ENCODE results near the gene NEDD4L. TPM values are rescaled to one million over a fixed set of nuclear protein-coding genes. Genes with fewer than 3 reads are reported as not detected.

NEDD4L gene
- total and polyA plus RNA-seq, 4 experiments from 2014 or later: 2.8 to 4.1 (median 3.8) TPM

GRCh38 chr18:58190842-58191530 is 147.0 kb downstream of the NEDD4L start:
- Histone ChIP-seq H3K4me3 (ENCODE audit: low read length in 2 of 2) (no peak overlapping the region), H3K27me3 (ENCODE audit: insufficient read depth, low read length) (no peaks in the 10 kb centered on the region), H3K4me1 (ENCODE audit: insufficient read depth, low read length) (no peaks in the 10 kb centered on the region), H3K9me3 (ENCODE audit: control insufficient read depth in 1 of 2, low read length in 2 of 2) (no peaks in the 10 kb centered on the region), H3K36me3 (ENCODE audit: insufficient read depth, low read length) (no peaks in the 10 kb centered on the region), H3K27ac (ENCODE audit: low read depth, low read length) (no peak overlapping the region)
- H3K27me3 Mint-ChIP-seq: peaks cover 3 to 7% of the 10 kb centered on the region in 2 donors
- POLR2A ChIA-PET (ENCODE audit: partially characterized antibody): no interaction called here
- no peaks in the 10 kb centered on the region for H3K36me3 Mint-ChIP-seq
- H3K9me3 Mint-ChIP-seq: no peaks in the 10 kb centered on the region
- intact Hi-C loops (cut with micrococcal nuclease): no loop called here
- H3K4me1 Mint-ChIP-seq: peaks cover 6 to 16% (median 12%) of the 10 kb centered on the region in 4 donors
- H3K4me3 Mint-ChIP-seq: no peak overlapping the region
- CTCF ChIA-PET (ENCODE audit: partially characterized antibody): interaction anchor here (2.1 kb wide), 1 partner anchor 10 kb away, joined by 17 read pairs; no protein-coding TSS in a partner anchor
- no peak overlapping the region for H3K27ac Mint-ChIP-seq
- no peak for DNase-seq

DNA sequence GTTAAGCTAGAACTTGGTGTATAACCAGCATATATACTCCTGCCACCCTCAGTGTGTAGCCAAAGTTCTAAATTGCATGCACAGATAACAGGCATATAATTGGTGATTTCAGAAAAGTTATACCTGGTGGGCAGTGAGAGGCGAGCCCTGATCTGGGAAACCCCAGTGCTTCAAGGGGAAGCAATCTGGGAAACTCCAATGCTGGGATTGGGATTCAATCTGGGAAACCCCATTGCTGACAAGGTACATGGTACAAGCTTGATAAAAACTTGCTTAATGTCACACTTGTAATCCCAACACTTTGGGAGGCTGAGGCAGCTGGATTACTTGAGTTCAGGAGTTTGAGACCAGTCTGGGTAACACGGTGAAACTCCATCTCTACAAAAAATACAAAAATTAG is 147.6 kb downstream of the NEDD4L start:
- H3K9me3 Mint-ChIP-seq: no peaks in the 10 kb centered on the region
- peaks cover 6 to 23% (median 14%) of the 10 kb centered on the region in 4 donors for H3K4me1 Mint-ChIP-seq
- ChIA-PET POLR2A (ENCODE audit: partially characterized antibody) (no interaction called here), CTCF (ENCODE audit: partially characterized antibody) (interaction anchor here (2.1 kb wide), 1 partner anchor 10 kb away, joined by 17 read pairs; no protein-coding TSS in a partner anchor)
- Histone ChIP-seq H3K4me3 (ENCODE audit: low read length in 2 of 2) (no peak overlapping the region), H3K9me3 (ENCODE audit: control insufficient read depth in 1 of 2, low read length in 2 of 2) (no peaks in the 10 kb centered on the region), H3K27ac (ENCODE audit: low read depth, low read length) (no peak overlapping the region), H3K27me3 (ENCODE audit: insufficient read depth, low read length) (no peaks in the 10 kb centered on the region), H3K36me3 (ENCODE audit: insufficient read depth, low read length) (no peaks in the 10 kb centered on the region), H3K4me1 (ENCODE audit: insufficient read depth, low read length) (no peaks in the 10 kb centered on the region)
- peaks cover 3 to 7% of the 10 kb centered on the region in 2 donors for H3K27me3 Mint-ChIP-seq
- H3K27ac Mint-ChIP-seq: no peak overlapping the region
- H3K36me3 Mint-ChIP-seq: no peaks in the 10 kb centered on the region
- intact Hi-C loops (cut with micrococcal nuclease): no loop called here
- no peak overlapping the region for H3K4me3 Mint-ChIP-seq
- DNase-seq: no peak

- intact Hi-C loops (cut with micrococcal nuclease): no loop called here
- DNase-seq: no peak
- Histone ChIP-seq H3K4me3 (ENCODE audit: low read length in 2 of 2) (no peak overlapping the region), H3K27ac (ENCODE audit: low read depth, low read length) (no peak overlapping the region), H3K9me3 (ENCODE audit: control insufficient read depth in 1 of 2, low read length in 2 of 2) (no peaks in the 10 kb centered on the region), H3K36me3 (ENCODE audit: insufficient read depth, low read length) (no peaks in the 10 kb centered on the region), H3K4me1 (ENCODE audit: insufficient read depth, low read length) (no peaks in the 10 kb centered on the region), H3K27me3 (ENCODE audit: insufficient read depth, low read length) (no peaks in the 10 kb centered on the region)
- POLR2A ChIA-PET (ENCODE audit: partially characterized antibody): no interaction called here
- peaks cover 3 to 7% of the 10 kb centered on the region in 2 donors for H3K27me3 Mint-ChIP-seq
- H3K4me1 Mint-ChIP-seq: peaks cover 6 to 27% (median 14%) of the 10 kb centered on the region in 4 donors
- H3K4me3 Mint-ChIP-seq: no peak overlapping the region
- no peaks in the 10 kb centered on the region for H3K9me3 Mint-ChIP-seq
- no peak overlapping the region for H3K27ac Mint-ChIP-seq
- H3K36me3 Mint-ChIP-seq: no peaks in the 10 kb centered on the region
- CTCF ChIA-PET (ENCODE audit: partially characterized antibody): interaction anchor here (1.5 to 2.7 kb wide), 3 partner anchors 9 to 11 kb away, joined by 3 to 15 read pairs (median 6); no protein-coding TSS in a partner anchor
Measured at GRCh38 chr18:58192519-58192918, 148.5 kb downstream of the NEDD4L start.

DNA sequence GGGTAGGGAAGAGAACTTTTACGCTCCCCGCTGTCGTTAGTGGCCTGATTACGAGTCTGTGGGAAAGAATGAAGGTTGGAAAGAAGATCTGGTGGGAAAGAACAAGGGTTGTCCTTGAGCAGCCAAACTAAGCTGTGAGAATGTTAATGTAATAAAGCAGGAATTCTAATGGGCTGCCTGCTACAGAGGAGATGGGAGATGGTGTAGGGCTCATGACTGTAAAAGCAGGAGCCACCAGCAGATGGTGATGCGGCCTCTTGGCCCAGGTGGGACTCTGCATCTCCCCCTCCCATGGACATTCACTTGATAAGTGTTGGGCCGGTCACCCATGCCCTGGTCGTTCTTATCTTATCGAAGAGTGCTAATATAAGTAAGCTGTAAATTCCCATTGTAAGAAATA is 150.0 kb downstream of the NEDD4L start:
- Histone ChIP-seq H3K4me1 (ENCODE audit: insufficient read depth, low read length) (no peaks in the 10 kb centered on the region), H3K27ac (ENCODE audit: low read depth, low read length) (no peak overlapping the region), H3K4me3 (ENCODE audit: low read length in 2 of 2) (no peak overlapping the region), H3K27me3 (ENCODE audit: insufficient read depth, low read length) (no peaks in the 10 kb centered on the region), H3K36me3 (ENCODE audit: insufficient read depth, low read length) (no peaks in the 10 kb centered on the region), H3K9me3 (ENCODE audit: control insufficient read depth in 1 of 2, low read length in 2 of 2) (no peaks in the 10 kb centered on the region)
- H3K27me3 Mint-ChIP-seq: peaks cover 3 to 7% of the 10 kb centered on the region in 2 donors
- peak overlapping the region in 1 of 7 donors; percentile 15 for H3K27ac Mint-ChIP-seq
- POLR2A ChIA-PET (ENCODE audit: partially characterized antibody): no interaction called here
- no peak for DNase-seq
- H3K36me3 Mint-ChIP-seq: no peaks in the 10 kb centered on the region
- intact Hi-C loops (cut with micrococcal nuclease): no loop called here
- H3K4me1 Mint-ChIP-seq: peaks cover 6 to 27% (median 14%) of the 10 kb centered on the region in 4 donors
- CTCF ChIA-PET (ENCODE audit: partially characterized antibody): interaction anchor here (2.1 to 2.7 kb wide), 2 partner anchors 11 to 13 kb away, joined by 6 to 15 read pairs; no protein-coding TSS in a partner anchor
- no peaks in the 10 kb centered on the region for H3K9me3 Mint-ChIP-seq
- H3K4me3 Mint-ChIP-seq: peak overlapping the region in 1 of 8 donors; percentile 30

GRCh38 chr18:58195278-58195765 is 151.3 kb downstream of the NEDD4L start:
- Histone ChIP-seq H3K4me3 (ENCODE audit: low read length in 2 of 2) (peak overlapping the region in 1 of 2 donors; percentile 37), H3K27me3 (ENCODE audit: insufficient read depth, low read length) (no peaks in the 10 kb centered on the region), H3K4me1 (ENCODE audit: insufficient read depth, low read length) (no peaks in the 10 kb centered on the region), H3K27ac (ENCODE audit: low read depth, low read length) (no peak overlapping the region), H3K36me3 (ENCODE audit: insufficient read depth, low read length) (no peaks in the 10 kb centered on the region), H3K9me3 (ENCODE audit: control insufficient read depth in 1 of 2, low read length in 2 of 2) (no peaks in the 10 kb centered on the region)
- H3K27me3 Mint-ChIP-seq: peaks cover 3 to 7% of the 10 kb centered on the region in 2 donors
- H3K36me3 Mint-ChIP-seq: no peaks in the 10 kb centered on the region
- peak overlapping the region; percentile 76 to 91 (median 84) for H3K4me3 Mint-ChIP-seq
- peak overlapping the region in 3 of 7 donors; percentile 76 to 85 (median 77) for H3K27ac Mint-ChIP-seq
- DNase-seq: peak; percentile 11 to 37 (median 22)
- intact Hi-C loops (cut with micrococcal nuclease): loop anchor here (5.0 kb wide), 1 partner anchor 127 kb away; no protein-coding TSS in a partner anchor
- CTCF ChIA-PET (ENCODE audit: partially characterized antibody): interaction anchor here (2.7 kb wide), 1 partner anchor 14 kb away, joined by 15 read pairs; no protein-coding TSS in a partner anchor
- no peaks in the 10 kb centered on the region for H3K9me3 Mint-ChIP-seq
- H3K4me1 Mint-ChIP-seq: peaks cover 6 to 27% (median 14%) of the 10 kb centered on the region in 4 donors
- POLR2A ChIA-PET (ENCODE audit: partially characterized antibody): no interaction called here

GRCh38 chr18:58196164-58196563 is 152.1 kb downstream of the NEDD4L start:
- Mint-ChIP-seq H3K9me3 (no peaks in the 10 kb centered on the region), H3K27me3 (peaks cover 3 to 7% of the 10 kb centered on the region in 2 donors), H3K4me1 (peaks cover 6 to 27% (median 14%) of the 10 kb centered on the region in 4 donors), H3K27ac (peak overlapping the region in 3 of 7 donors; percentile 3 to 26 (median 23)), H3K4me3 (peak overlapping the region; percentile 15 to 91 (median 84)), H3K36me3 (no peaks in the 10 kb centered on the region)
- CTCF ChIA-PET (ENCODE audit: partially characterized antibody): no interaction called here
- Histone ChIP-seq H3K4me1 (ENCODE audit: insufficient read depth, low read length) (no peaks in the 10 kb centered on the region), H3K27me3 (ENCODE audit: insufficient read depth, low read length) (no peaks in the 10 kb centered on the region), H3K9me3 (ENCODE audit: control insufficient read depth in 1 of 2, low read length in 2 of 2) (no peaks in the 10 kb centered on the region), H3K27ac (ENCODE audit: low read depth, low read length) (no peak overlapping the region), H3K36me3 (ENCODE audit: insufficient read depth, low read length) (no peaks in the 10 kb centered on the region), H3K4me3 (ENCODE audit: low read length in 2 of 2) (no peak overlapping the region)
- no peak for DNase-seq
- POLR2A ChIA-PET (ENCODE audit: partially characterized antibody): no interaction called here
- intact Hi-C loops (cut with micrococcal nuclease): loop anchor here (5.0 kb wide), 1 partner anchor 126 kb away; no protein-coding TSS in a partner anchor
